Measurements from ENCODE around the gene VRK3. TPM values are rescaled to one million over a fixed set of nuclear protein-coding genes. Genes with fewer than 3 reads are reported as not detected.

VRK3 gene
- total RNA-seq, 1 experiment from 2014 or later = 62.5 TPM

GRCh38 chr19:49932731-49933131, 92.4 kb downstream of the VRK3 start:
- intact Hi-C loops (cut with micrococcal nuclease; ENCODE audit: unreplicated experiment) = no loop called here
- no peaks in the 10 kb centered on the region for H3K9me2 ChIP-seq (ENCODE audit: insufficient read depth)
- DNase-seq = no peak
- CTCF ChIA-PET = no interaction called here
- peaks cover 10% of the 10 kb centered on the region for H3K4me1 ChIP-seq (replicated peaks; ENCODE audit: insufficient read depth)
- peaks cover 12% of the 10 kb centered on the region for H4K20me1 ChIP-seq (ENCODE audit: insufficient read depth)
- no peak overlapping the region for H3K4me3 ChIP-seq
- BruUV-seq (replicated peaks) = no TSS peak
- H3K27ac ChIP-seq = no peak overlapping the region
- no peaks in the 10 kb centered on the region for H3K9me3 ChIP-seq (ENCODE audit: insufficient read depth, low read depth)
- H3K4me2 ChIP-seq = no peak overlapping the region
- H3K79me2 ChIP-seq (ENCODE audit: low read depth) = peaks cover 15% of the 10 kb centered on the region
- H3K36me3 ChIP-seq (ENCODE audit: low read depth) = peaks cover 10% of the 10 kb centered on the region; the same call in 1 of the 2 replicates
- peaks cover 24% of the 10 kb centered on the region; the same call in 1 of the 2 replicates for H3F3A ChIP-seq (ENCODE audit: insufficient read depth, low read depth)
- H2AFZ ChIP-seq = no peak overlapping the region
- TF ChIP-seq, protein P1, sequence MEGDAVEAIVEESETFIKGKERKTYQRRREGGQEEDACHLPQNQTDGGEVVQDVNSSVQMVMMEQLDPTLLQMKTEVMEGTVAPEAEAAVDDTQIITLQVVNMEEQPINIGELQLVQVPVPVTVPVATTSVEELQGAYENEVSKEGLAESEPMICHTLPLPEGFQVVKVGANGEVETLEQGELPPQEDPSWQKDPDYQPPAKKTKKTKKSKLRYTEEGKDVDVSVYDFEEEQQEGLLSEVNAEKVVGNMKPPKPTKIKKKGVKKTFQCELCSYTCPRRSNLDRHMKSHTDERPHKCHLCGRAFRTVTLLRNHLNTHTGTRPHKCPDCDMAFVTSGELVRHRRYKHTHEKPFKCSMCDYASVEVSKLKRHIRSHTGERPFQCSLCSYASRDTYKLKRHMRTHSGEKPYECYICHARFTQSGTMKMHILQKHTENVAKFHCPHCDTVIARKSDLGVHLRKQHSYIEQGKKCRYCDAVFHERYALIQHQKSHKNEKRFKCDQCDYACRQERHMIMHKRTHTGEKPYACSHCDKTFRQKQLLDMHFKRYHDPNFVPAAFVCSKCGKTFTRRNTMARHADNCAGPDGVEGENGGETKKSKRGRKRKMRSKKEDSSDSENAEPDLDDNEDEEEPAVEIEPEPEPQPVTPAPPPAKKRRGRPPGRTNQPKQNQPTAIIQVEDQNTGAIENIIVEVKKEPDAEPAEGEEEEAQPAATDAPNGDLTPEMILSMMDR (conservative IDR thresholded peaks at IDR 0.05) = no peak
- no peak for TF ChIP-seq EZH2 (IDR thresholded peaks at IDR 0.05; ENCODE audit: low read depth)
- POLR2A ChIA-PET (ENCODE audit: unreplicated experiment) = no interaction called here
- no peaks in the 10 kb centered on the region for H3K27me3 ChIP-seq (ENCODE audit: insufficient read depth, low read depth)

DNA sequence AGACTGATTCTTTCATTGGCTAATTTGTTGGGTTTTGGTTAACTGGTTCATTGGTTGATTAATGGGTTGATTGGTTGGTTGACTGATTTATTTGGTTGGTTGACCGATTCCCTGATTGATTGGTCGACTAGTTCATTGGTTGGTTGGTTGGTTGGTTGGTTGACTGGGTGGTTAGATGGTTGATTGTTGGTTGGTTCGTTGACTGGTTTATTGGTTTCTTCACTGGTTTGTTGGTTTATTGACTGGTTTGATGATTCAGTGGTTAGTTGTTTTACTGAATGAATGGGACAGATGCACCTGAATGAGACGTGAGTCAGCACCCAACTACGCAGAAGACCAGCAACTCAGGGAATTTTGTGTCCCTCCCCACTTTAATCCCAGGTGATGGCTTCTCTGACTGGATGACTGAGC, 93.1 kb downstream of the VRK3 start:
- Histone ChIP-seq H4K20me1 (ENCODE audit: insufficient read depth) (peaks cover 14% of the 10 kb centered on the region), H3K27me3 (ENCODE audit: insufficient read depth, low read depth) (no peaks in the 10 kb centered on the region), H3K4me1 (replicated peaks; ENCODE audit: insufficient read depth) (peaks cover 17% of the 10 kb centered on the region), H3K9me2 (ENCODE audit: insufficient read depth) (no peaks in the 10 kb centered on the region), H2AFZ (no peak overlapping the region), H3K4me2 (no peak overlapping the region), H3K9me3 (ENCODE audit: insufficient read depth, low read depth) (no peaks in the 10 kb centered on the region), H3K27ac (peak overlapping the region; percentile 23; the same call in 1 of the 2 replicates), H3K4me3 (no peak overlapping the region), H3K36me3 (ENCODE audit: low read depth) (peaks cover 17% of the 10 kb centered on the region; the same call in 1 of the 2 replicates), H3F3A (ENCODE audit: insufficient read depth, low read depth) (peaks cover 24% of the 10 kb centered on the region; the same call in 1 of the 2 replicates), H3K79me2 (ENCODE audit: low read depth) (peaks cover 22% of the 10 kb centered on the region)
- peak in 1 of 2 experiments; percentile 75 for DNase-seq
- no TSS peak for BruUV-seq (replicated peaks)
- intact Hi-C loops (cut with micrococcal nuclease; ENCODE audit: unreplicated experiment) = no loop called here
- TF ChIP-seq, protein P1 (conservative IDR thresholded peaks at IDR 0.05) = no peak
- no peak for TF ChIP-seq EZH2 (IDR thresholded peaks at IDR 0.05; ENCODE audit: low read depth)
- CTCF ChIA-PET = no interaction called here
- POLR2A ChIA-PET (ENCODE audit: unreplicated experiment) = no interaction called here

DNA sequence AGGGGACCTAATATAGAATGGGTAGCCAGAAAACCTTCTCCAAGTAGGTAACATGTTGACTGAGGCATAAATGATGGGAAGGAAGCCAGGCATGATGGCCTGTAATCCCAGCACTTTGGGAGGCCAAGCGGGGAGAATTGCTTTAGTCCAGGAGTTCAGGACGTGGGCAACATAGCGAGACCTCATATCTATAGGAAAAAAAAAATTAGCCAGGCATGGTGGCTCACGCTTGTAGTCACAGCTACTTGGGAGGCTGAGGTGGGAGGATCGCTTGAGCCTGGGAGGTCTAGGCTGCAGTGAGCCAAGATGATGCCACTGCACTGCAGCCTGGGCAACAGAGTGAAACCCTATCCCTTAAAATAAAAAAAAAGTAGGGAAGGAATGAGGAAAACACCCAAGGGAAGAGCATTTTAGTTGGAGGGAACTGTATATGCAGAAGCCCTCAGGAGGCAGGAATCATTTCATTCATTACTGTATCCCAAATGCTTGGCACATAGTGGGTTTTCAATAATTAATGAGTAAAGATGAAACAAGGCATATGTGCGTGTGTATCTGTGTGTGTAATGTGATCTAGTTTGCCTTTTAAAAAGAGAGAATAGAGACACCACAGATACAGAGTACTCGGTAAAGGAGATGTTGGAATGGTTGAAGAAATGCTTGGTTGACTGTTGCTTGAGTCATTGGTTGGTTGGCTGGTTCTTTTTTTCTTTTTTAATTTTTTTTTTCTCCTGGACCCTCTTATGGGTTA, 93.7 kb downstream of the VRK3 start:
- Histone ChIP-seq H3K36me3 (ENCODE audit: low read depth) (peaks cover 23% of the 10 kb centered on the region; the same call in 1 of the 2 replicates), H4K20me1 (ENCODE audit: insufficient read depth) (peaks cover 16% of the 10 kb centered on the region), H3K4me1 (replicated peaks; ENCODE audit: insufficient read depth) (peaks cover 18% of the 10 kb centered on the region), H3K27ac (peak overlapping the region; percentile 23; the same call in 1 of the 2 replicates), H3F3A (ENCODE audit: insufficient read depth, low read depth) (peaks cover 24% of the 10 kb centered on the region; the same call in 1 of the 2 replicates), H3K9me2 (ENCODE audit: insufficient read depth) (no peaks in the 10 kb centered on the region), H3K4me2 (no peak overlapping the region), H2AFZ (no peak overlapping the region), H3K4me3 (no peak overlapping the region), H3K27me3 (ENCODE audit: insufficient read depth, low read depth) (no peaks in the 10 kb centered on the region), H3K79me2 (ENCODE audit: low read depth) (peaks cover 28% of the 10 kb centered on the region), H3K9me3 (ENCODE audit: insufficient read depth, low read depth) (no peaks in the 10 kb centered on the region)
- no peak for DNase-seq
- intact Hi-C loops (cut with micrococcal nuclease; ENCODE audit: unreplicated experiment) = no loop called here
- CTCF ChIA-PET = no interaction called here
- TSS peak; percentile 14 for BruUV-seq (replicated peaks)
- POLR2A ChIA-PET (ENCODE audit: unreplicated experiment) = no interaction called here
- no peak for TF ChIP-seq EZH2 (IDR thresholded peaks at IDR 0.05; ENCODE audit: low read depth)
- TF ChIP-seq, protein P1 (conservative IDR thresholded peaks at IDR 0.05) = no peak

Data from PC-9 (cell line).